ENCODE results near the gene EFS. TPM values are rescaled to one million over a fixed set of nuclear protein-coding genes. Genes with fewer than 3 reads are reported as not detected.

Gene EFS
- total RNA-seq, 1 experiment from 2014 or later, result 0.36 TPM

DNA sequence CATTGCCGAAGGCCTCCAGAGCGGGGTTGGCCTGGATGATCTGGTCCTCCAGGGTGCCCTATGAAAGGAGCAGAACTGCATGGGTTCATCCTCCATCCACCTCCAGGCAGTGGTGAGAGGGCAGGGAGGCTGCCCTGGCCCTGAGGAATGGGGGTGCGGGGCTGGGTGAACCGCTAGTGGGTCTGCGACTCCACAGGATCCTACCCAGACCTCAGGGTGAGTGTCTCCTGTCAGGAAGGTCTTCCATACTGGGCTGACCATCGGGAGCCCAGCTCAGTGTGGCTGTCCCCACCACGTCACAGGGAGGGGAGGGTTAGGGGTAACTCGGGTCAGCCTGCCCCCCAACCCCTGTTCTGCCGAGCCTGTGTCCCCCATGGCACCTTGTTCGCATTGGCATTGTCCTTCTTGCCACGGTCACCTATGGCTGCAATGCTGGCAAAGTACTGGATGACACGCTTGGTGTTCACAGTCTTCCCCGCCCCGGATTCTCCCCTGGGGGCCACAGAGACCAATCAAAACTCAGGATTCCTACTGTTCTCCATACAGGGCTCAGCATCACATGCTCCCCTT is 39.4 kb upstream of the EFS start:
- Histone ChIP-seq H2AFZ (ENCODE audit: low read length) (no peak overlapping the region), H3K27me3 (ENCODE audit: low read length) (peaks cover 64% of the 10 kb centered on the region), H3K4me3 (ENCODE audit: low read length) (no peak overlapping the region), H3K36me3 (ENCODE audit: low read depth, low read length) (no peaks in the 10 kb centered on the region), H3K4me2 (ENCODE audit: low read length) (no peak overlapping the region), H3F3A (ENCODE audit: low read length, unreplicated experiment) (no peaks in the 10 kb centered on the region), H3K79me2 (ENCODE audit: low read length) (no peaks in the 10 kb centered on the region), H3K9ac (ENCODE audit: low read length) (no peak overlapping the region), H3K9me3 (ENCODE audit: low read length) (no peaks in the 10 kb centered on the region), H3K4me1 (ENCODE audit: insufficient read depth, low read length) (no peaks in the 10 kb centered on the region), H4K20me1 (ENCODE audit: low read length) (no peaks in the 10 kb centered on the region), H3K27ac (ENCODE audit: low read length) (no peak overlapping the region), H3K9me2 (replicated peaks; ENCODE audit: low read length) (no peaks in the 10 kb centered on the region)
- POLR2A ChIA-PET (ENCODE audit: unreplicated experiment), result no interaction called here
- TF ChIP-seq CTCF (conservative IDR thresholded peaks at IDR 0.05; ENCODE audit: low read depth, low read length), result no peak
- TF ChIP-seq EZH2 (IDR thresholded peaks at IDR 0.05; ENCODE audit: low read length, unreplicated experiment), result no peak
- no peak for TF ChIP-seq EZH2phosphoT487 (IDR thresholded peaks at IDR 0.05; ENCODE audit: borderline replicate concordance, low read length)
- intact Hi-C loops (cut with micrococcal nuclease), result no loop called here
- no TSS peak for BruUV-seq (replicated peaks)
- CTCF ChIA-PET, result no interaction called here
- no peak for DNase-seq
- no peak for ATAC-seq

- no peak for TF ChIP-seq EZH2 (IDR thresholded peaks at IDR 0.05; ENCODE audit: low read length, unreplicated experiment)
- no peak for TF ChIP-seq EZH2phosphoT487 (IDR thresholded peaks at IDR 0.05; ENCODE audit: borderline replicate concordance, low read length)
- no peak for TF ChIP-seq CTCF (conservative IDR thresholded peaks at IDR 0.05; ENCODE audit: low read depth, low read length)
- POLR2A ChIA-PET (ENCODE audit: unreplicated experiment), result no interaction called here
- H3K4me3 ChIP-seq (ENCODE audit: low read length), result no peak overlapping the region
- DNase-seq, result no peak
- no peak overlapping the region for H3K27ac ChIP-seq (ENCODE audit: low read length)
- H3K4me1 ChIP-seq (ENCODE audit: insufficient read depth, low read length), result no peaks in the 10 kb centered on the region
- BruUV-seq (replicated peaks), result no TSS peak
- intact Hi-C loops (cut with micrococcal nuclease), result no loop called here
- CTCF ChIA-PET, result no interaction called here
- no peaks in the 10 kb centered on the region for H4K20me1 ChIP-seq (ENCODE audit: low read length)
- H3K27me3 ChIP-seq (ENCODE audit: low read length), result peaks cover 59% of the 10 kb centered on the region
- H3F3A ChIP-seq (ENCODE audit: low read length, unreplicated experiment), result no peaks in the 10 kb centered on the region
- no peak overlapping the region for H3K9ac ChIP-seq (ENCODE audit: low read length)
- H3K9me3 ChIP-seq (ENCODE audit: low read length), result no peaks in the 10 kb centered on the region
- ATAC-seq, result no peak
- H3K36me3 ChIP-seq (ENCODE audit: low read depth, low read length), result no peaks in the 10 kb centered on the region
- H2AFZ ChIP-seq (ENCODE audit: low read length), result no peak overlapping the region
- H3K79me2 ChIP-seq (ENCODE audit: low read length), result no peaks in the 10 kb centered on the region
- no peaks in the 10 kb centered on the region for H3K9me2 ChIP-seq (replicated peaks; ENCODE audit: low read length)
- no peak overlapping the region for H3K4me2 ChIP-seq (ENCODE audit: low read length)
These were observed 38.9 kb upstream of the EFS start for GRCh38 chr14:23403908-23404307.

DNA sequence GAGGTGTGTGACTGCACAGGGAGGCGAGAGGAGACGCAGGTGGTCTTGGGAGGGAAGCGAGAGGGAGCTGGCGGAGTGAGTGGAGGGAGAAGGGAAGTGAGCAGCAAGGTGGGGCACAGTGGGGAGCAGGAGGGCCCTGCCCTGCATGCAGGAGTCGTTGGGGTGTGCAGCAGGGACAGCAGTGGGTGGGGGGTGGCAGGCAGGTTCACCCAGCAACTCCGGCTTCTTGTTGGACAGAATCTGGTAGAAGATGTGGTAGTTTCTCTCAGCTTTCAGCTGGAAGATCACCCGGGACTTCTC is 38.1 kb upstream of the EFS start:
- TF ChIP-seq EZH2 (IDR thresholded peaks at IDR 0.05; ENCODE audit: low read length, unreplicated experiment) (no peak), EZH2phosphoT487 (IDR thresholded peaks at IDR 0.05; ENCODE audit: borderline replicate concordance, low read length) (no peak), CTCF (conservative IDR thresholded peaks at IDR 0.05; ENCODE audit: low read depth, low read length) (no peak)
- H3K4me1 ChIP-seq (ENCODE audit: insufficient read depth, low read length), result no peaks in the 10 kb centered on the region
- no peak for DNase-seq
- no peak for ATAC-seq
- BruUV-seq (replicated peaks), result no TSS peak
- ChIA-PET POLR2A (ENCODE audit: unreplicated experiment) (no interaction called here), CTCF (no interaction called here)
- H3K9ac ChIP-seq (ENCODE audit: low read length), result no peak overlapping the region
- no peaks in the 10 kb centered on the region for H3K36me3 ChIP-seq (ENCODE audit: low read depth, low read length)
- no peak overlapping the region for H2AFZ ChIP-seq (ENCODE audit: low read length)
- H3K27me3 ChIP-seq (ENCODE audit: low read length), result peaks cover 55% of the 10 kb centered on the region
- H3K79me2 ChIP-seq (ENCODE audit: low read length), result no peaks in the 10 kb centered on the region
- no peak overlapping the region for H3K4me3 ChIP-seq (ENCODE audit: low read length)
- H3K9me2 ChIP-seq (replicated peaks; ENCODE audit: low read length), result no peaks in the 10 kb centered on the region
- no peak overlapping the region for H3K4me2 ChIP-seq (ENCODE audit: low read length)
- H3K9me3 ChIP-seq (ENCODE audit: low read length), result no peaks in the 10 kb centered on the region
- no peak overlapping the region for H3K27ac ChIP-seq (ENCODE audit: low read length)
- no peaks in the 10 kb centered on the region for H4K20me1 ChIP-seq (ENCODE audit: low read length)
- intact Hi-C loops (cut with micrococcal nuclease), result no loop called here
- no peaks in the 10 kb centered on the region for H3F3A ChIP-seq (ENCODE audit: low read length, unreplicated experiment)
